ENCODE data around the gene SLC41A3.

GRCh38 chr3:126036056-126036549 is 47.8 kb downstream of the SLC41A3 start:
- TF ChIP-seq CTCF (conservative IDR thresholded peaks at IDR 0.05) (no peak), ZFX (IDR thresholded peaks at IDR 0.05) (no peak)

All from C4-2B (cell line).